ENCODE results near the gene LMO2.

The LMO2 gene

DNA sequence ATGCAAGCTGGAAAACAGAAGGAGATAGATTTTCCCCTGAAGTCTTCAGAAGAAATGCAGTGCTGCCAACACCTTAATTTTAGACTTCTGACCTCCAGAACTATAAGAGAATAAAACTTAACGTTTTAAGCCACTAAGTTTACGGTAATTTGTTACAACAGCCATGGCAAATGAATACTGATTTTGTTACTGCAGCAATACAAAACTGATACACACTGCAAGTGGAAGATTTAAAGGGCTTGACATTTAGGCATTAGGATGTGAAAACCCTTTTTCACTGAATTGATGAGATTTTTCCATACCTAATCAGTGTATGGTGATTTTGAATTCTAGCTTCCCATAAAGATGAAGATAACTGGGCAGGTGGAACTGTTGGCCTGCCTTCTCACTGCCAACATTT is 22.1 kb upstream of the LMO2 start:
- no peak for DNase-seq (ENCODE audit: low spot score)

DNA sequence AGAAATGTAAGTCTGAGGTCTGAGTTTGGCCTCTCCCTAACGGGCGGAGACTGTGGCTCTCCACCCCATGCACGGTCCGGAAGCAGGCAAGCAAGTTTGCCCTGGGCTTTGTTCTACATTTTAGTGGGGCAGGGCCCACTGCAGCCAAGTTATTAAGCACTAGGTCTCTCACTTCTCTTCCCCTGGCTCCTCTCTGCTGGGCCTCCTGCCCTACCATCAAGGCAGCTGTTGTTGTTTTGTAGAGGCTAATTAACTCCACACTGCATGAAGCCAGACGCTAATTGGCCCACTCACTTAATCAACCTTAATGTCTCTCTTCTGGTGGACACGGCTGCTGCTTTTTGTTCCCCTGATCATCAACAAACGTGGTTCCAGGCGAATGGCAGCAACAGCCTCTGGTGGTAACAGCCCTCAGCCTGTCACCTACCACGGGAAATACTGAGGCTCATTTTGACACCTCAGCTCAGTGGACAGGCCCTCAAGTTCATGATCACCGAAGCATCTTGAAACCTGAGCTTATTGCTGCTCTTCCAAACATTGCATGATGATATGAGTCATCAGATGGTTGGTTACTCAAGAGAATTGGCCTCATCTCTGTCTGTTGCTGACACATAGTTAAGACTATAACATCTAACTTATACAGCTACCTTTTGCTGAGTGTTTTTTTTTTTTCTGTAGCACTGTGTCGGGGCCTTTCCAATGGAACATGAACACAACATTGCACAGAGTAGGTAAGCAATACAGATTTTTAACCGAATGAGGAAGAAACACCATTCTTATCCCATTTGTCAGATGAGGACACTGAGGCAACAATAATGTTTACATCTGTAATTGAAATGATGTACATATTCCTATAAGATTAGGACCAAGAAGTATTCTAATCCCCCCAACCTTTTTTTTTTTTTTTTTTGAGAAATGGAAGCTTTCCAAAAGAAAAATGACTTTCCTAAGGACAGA is 20.8 kb upstream of the LMO2 start:
- no peak for DNase-seq (ENCODE audit: low spot score)

DNA sequence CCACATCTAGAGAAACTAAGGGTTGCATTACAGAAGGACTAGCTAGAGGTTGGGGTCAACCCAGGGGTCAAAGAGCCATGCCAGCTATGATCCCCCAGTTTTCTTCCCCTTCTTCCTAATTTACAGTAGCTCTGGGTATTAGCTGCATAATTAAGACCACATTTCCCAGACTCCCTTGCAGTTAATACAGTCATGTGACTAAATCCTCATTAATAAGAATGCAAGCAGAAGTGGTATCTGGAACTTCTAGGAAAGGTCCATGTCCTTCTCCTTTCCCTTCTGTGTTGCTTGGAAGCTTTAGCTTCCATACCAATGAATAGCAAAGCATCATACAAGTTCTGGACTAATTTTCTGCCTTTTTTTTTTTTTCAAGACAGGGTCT is 19.1 kb upstream of the LMO2 start:
- DNase-seq (ENCODE audit: low spot score) = no peak

DNA sequence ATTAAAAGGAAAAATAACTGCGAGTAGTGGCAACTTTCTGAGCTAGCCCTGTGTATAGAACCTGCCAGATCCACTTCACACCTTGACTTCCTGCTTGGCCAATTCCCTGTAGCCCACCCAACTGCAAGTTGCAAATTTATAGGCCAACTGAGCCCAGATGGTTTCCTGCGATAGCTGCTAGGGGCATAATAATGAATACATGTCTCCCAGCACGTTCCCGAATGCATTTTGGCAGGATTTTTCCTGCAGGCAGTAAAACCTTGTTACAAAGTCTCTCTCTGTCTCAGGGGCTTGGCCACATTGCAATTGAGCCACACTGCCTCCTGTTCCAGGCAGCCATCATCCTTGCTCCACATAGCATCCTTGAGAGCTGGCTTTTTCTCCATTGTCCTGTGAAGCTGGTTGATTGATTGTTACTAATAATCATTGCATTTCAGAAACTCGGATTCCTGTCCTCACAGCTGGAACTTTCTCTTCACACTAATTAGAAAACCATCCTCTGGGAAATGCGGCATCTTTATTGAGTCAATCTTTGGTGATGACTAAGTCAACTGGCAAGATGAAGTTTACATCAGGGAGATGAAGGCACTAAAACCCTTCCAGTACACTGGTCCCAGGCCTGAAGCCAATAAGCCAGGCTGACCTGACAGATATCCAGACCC is 18.6 kb upstream of the LMO2 start:
- no peak for DNase-seq (ENCODE audit: low spot score)

DNA sequence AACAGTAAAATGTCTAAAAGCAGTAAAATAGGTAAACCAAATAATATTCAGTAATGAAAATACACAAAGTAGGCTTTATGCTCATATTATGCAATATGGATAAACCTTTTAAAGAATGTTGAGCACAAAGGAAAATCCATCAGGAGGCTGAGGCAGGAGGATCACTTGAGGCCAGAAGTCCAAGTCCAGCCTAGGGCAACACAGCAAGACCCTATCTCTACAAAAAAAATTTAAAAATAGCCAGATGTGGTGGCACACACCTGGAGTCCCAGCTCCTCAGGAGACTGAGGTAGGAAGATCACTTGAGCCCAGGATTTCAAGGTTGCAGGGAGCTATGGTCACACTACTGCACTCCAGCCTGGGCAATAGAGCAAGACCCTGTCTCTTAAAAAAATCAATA is 17.7 kb upstream of the LMO2 start:
- no peak for DNase-seq (ENCODE audit: low spot score)

DNA sequence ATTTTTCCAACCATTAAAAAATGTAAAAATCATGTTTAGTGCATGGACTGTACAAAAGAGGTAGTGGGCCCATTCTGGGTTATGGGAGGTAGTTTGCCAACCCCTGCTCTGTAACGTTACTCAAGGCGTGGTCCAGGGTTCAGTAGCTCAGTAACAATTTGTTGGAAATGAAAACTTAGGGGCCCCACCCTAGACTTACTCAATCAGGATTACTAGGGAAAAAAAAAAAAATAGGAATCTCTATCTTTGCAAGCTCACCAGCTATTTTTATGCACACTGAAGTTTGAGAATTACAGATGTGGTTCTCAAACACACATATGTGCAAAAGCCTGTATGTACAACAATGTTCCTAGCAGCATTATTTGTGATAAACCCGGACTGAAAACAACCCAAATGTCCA is 17.3 kb upstream of the LMO2 start:
- DNase-seq (ENCODE audit: low spot score) = no peak

DNA sequence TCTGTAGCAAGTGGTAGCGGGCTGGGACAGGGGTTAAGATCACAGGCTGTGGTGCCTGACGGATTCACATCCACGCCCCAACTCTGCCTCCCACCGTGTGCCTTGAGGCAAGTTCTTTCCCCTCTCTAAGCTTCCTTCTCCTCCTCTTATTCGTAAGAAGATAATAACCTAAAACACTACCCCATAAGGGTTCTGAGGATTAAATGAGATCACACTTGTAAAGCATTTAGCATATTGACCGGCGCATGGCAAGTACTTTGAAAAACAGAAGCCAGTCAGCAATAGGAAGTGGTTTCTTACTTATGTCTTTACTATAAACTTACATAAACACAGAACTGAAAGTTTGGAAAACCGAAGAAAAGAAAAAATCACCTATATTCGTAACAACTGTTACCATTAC is 15.5 kb upstream of the LMO2 start:
- no peak for DNase-seq (ENCODE audit: low spot score)

DNA sequence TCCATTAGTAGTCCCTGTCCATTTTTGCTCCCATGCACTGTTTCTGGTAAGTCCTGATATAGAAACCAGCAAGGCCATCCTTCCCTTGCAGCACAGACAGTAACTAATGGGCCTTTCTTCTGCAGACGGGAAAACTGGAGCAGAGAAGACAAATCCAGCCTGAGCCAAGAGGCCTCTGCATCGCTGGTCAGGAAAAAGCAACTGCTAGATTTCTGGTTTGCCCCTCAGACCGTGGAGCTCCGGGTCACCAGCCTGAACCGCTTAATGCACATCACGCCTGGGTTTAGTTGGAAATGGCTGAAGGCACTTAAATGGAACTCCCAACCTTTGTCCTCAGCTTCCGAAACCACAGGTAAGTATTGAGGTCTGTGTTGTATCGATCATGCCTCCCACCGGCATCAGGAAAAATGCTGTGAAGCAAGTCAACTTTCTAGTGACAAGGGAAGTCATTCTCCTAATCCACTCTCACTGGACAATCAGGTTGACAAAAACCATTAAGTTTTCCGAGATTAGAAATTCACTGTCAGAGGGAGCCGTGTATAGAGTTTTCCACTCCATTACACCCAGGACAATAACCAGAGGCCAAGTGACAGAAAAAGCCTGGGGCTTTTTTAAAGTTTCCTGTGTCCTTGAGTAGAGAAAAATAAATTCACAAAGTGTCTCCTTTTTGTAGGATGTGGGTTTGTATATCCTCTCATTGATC is 14.8 kb upstream of the LMO2 start:
- DNase-seq (ENCODE audit: low spot score) = no peak

DNA sequence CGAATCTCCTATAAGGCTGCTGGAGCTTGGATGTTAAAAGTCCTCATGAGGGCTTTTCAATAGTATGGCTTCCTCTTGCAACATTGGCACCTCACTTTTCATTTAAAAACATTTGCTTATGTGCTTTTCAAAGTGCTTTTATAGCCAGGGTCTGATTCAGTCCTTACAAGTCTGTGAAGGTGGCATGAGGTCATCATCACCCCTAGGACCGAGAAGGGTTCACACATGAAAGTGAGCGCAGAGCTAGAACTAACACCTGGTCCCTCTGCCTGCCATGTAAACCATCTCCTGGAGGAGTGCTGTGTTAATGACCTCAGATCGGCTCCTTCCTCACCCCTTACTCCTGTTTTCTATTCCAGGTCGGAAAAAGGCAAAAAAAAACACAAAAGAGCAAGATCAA is 12.2 kb upstream of the LMO2 start:
- DNase-seq (ENCODE audit: low spot score) = no peak

DNA sequence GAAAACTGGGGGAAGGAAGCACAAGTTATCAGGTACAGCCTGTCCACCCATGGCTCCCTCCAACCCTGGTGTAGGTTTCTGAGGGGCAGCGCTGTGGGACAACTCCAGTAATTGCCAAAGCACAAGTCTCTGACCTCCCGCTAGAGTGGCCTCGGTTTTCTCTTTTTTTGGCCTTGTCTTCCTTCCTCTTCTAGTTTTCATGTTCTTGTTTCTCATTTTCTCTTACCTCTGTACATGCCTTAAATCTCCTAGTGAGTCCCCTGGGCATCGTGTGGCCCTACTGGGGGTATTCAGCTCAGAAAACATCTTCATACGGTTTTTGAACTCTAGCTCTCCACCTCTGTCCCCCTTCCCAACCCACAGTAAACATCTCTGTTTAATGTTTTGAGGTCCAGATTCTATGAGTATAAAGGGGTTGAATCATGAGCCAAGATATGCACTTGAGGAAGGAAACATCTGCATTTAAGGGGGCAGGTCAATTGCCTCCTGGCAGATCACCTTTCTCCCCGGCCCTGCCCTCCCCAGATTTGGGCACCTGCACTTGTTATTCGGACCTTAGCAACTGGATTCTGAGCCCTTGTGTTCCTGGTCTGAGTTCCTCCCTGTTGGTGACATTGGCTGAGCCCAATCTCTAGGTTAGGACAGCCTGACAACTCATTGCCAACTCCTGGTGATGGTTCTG is 8.4 kb upstream of the LMO2 start:
- DNase-seq (ENCODE audit: low spot score) = no peak

DNA sequence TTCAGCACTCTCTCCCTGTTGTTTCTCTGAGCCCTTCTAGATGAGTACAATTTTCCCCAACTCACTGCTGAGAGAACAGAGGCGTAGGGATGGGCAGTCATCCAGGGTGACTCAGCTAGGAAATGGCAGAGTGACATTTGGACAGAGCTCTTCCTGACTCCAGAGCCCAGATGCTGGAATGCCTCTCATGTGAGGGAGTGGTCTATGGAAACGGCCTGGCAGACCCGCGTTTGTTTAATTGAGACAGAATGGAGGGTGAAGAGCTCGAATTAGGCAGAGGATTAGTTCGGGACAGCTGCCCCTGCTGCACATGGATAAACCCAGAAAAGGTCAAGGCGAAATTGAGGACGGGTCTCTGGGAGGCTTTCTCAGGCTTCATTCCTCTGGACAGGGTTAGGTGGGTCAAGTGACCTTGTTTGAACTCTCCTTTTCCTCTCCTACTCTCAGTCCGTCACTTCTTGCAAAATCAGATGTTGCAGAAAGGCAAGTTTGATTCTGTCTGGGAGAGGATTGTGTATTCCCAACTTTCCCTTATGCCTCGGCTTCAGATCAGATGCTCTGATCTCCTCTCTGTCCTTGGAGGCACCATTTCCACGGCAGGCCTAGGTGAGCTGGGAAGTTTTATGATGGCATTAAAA is 7.6 kb upstream of the LMO2 start:
- DNase-seq (ENCODE audit: low spot score) = peak; percentile 74

DNA sequence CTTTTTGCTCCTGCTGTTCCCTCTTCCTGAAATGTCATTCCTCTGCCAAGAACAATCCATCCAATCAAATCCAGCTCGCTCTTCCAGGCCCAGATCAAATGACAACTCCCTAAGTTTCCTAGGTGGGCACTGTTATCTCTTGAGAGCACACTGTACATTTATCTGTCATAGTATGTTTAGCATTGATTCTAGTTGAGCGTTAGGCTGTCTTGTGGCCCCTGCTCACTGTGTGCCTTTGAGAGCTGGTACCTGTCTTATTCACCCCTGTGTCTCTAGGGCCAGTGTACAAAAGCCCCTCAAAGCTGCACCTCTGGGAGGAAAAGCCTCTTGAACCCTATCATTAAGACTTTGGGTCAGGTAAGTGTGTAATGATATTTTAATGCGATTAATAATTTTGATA is 7.1 kb upstream of the LMO2 start:
- no peak for DNase-seq (ENCODE audit: low spot score)

DNA sequence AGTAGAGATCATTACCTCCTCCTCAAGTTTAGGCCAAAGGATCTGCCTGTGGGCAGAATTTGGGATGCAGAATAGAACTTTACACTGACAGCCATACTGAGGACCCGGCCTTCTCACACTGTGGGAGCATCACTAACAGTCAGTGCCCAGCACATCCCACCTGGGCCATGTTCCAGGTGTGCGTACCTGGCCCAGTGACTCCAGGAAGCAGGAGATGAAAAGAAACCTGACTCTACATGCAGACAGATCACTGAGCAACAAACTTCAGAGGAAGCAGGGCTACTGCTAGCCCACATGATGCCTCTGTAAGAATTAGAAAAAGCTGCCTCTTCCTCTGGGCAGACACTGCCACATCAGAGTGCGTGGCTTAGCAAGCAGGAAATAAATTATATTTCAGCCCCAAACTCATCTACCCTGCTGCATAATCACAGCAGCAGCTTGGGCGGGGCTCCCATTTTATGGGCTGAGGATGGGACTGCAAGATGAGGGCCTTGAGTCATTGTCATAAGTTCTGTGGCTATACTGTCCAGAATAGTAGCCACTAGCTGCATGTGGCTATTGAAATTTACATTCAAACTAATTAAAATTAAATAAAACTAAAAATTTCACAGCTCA is 6.0 kb upstream of the LMO2 start:
- no peak for DNase-seq (ENCODE audit: low spot score)

DNA sequence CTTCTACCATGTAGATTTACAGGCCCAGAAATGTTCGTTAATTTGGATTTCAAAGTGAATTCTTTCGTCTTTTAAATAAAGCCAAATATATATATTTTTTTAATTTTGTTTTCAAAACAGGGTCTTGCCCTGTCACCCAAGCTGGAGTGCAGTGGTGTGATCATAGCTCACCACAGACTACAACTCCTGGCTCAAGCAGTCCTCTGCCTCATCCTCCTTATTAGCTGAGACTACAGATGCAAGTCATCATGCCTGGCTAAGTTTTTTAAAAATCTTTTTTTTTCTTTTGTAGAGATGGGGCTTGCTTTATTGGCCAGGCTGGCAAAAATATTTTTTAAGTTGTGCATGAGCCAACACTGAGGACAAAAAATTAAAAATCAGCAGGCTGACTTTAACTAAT is 5.0 kb upstream of the LMO2 start:
- no peak for DNase-seq (ENCODE audit: low spot score)

DNA sequence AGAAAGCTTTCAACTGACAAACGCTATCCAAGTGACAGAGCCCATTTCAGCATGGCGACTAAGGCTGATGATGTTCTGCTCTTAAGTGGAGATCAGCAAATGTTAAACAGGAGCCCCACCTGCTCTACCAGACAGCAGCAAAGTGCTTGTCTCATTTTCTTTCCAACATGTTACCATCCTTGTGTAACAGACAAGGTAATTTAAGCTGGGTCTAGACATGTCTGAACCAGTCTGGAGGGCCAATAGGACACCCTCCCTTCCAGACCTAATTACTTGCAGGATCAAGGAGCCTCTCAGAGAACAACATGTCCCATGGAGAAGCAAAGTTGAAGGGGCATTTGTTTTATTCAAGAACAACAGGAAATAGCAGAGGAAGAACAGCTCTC is 3.9 kb upstream of the LMO2 start:
- no peak for DNase-seq (ENCODE audit: low spot score)

DNA sequence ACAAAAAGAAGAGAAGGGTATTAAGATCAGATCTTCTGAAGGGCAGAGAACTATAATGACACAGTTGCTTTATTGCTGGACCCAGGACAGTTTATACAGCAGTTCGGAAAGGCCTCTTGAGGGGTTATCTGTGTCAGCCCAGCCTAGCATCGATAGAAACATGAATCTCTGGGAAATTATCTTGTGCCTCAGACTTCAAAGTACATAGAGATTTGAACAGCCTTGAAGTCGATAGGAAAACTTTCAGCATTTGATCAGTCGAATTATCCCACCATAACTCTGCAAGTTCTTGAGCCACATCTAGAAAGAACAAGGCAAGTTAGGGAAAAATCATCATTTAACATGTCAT is 2.5 kb upstream of the LMO2 start:
- DNase-seq (ENCODE audit: low spot score) = no peak

DNA sequence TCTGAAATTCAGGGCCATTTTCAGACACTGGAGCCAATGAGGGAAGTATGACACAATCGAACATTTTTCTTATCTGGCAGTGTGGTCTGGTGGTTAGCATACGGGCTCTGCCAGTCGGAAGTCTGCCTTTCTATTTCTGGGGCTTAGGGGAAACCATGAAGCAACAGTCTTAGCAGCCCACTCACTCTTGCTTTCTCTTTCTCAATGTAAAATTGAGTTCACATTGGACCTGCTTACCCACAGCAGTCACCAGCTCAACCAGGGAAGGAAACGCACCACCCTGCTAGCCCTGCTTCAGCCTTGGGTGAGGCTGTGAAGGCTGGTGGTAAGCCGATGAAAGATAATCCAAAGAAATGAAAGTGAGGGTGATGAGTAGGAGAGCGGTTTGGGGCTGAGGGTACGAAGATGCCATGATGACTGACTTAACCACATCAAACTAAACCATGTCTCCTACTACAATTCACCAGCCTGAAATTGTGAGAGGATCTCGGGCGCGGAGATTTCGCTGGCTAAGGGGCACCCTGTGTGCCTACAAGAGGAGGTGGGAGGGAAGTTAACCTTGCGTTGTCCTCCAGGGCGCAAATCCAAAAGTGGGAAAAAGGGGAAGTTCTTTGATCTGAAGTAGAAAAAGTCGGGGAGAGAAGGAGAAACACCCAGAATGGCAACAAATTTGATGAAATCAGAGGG is 2.0 kb upstream of the LMO2 start:
- DNase-seq (ENCODE audit: low spot score) = peak; percentile 76

DNA sequence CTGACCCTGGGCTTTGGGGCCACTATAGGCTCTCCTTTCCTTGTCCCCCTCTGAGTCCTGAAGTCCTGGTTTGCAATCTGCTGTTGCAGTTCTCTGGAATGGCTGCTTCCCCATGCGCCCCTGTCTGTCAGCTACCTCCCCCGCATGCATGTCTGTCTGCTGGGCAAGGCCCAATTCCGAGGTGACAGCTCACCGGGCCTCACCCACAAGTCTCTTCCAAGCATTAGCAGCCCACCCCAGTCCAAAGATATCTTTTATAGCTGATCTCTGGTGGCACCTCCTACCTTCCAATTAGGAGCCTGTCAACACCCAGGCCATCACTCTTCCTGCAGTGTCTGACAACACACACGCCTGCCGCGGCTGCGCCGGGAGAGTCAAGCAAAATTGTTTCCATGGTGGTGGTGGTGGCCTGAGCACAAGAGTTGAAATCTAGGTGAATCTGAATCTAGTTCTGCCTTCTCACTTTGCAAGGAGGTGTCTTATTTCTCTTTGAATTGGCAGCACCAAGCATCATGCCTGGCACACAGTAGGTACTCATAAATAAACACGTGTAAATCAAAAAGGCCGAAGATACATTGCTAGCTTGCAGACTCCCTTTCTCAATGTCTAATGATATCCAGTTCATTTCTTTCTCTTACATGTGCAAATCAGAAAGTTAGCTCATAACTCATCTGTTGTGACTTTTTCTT is 1.2 kb upstream of the LMO2 start:
- no peak for DNase-seq (ENCODE audit: low spot score)

DNA sequence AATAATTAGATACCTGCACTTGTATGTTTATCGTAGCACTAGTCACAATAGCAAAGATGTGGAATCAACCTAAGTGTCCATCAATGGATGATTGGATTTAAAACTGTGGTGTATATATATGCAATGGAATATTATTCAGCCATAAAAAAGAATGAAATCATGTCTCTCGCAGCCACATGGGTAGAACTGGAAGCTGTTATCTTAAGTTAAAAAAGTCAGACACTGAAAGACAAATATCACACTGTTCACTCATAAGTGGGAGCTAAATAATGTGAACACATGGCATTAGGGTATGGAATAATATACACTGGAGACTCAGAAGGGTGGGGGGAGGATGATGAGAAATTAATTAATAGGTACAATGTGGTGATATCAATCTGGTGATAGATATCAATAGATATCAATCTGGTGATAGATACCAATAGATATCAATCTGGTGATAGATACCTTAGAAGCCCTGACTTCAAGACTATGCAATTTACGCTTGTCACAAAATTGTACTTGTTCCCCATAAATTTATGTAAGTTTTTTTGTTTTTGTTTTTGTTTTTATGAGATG is 2.0 kb downstream of the LMO2 start:
- DNase-seq (ENCODE audit: low spot score) = no peak

DNA sequence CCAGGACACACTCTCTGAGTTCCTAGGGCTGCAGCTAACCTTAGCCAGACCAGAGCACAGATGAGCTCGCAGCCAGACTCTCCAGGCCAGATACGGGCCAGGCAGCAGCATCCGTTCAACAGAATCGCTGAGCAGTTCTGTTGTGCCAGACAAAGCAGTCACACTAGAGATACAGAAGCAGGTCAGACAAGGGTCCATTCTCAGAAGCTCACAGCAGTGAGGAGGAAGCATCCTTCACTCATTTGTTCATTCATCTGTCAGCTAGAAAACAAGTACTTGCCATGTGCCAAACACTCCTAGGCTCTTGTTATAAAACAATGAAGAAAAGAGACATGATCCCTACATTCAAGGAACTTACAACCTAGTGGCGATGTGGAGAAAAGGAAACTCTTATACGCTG is 2.6 kb downstream of the LMO2 start:
- DNase-seq (ENCODE audit: low spot score) = no peak

Measured in pons (tissue), 1 donor.